HepG2 (cell line): ENCODE results near the gene GATA3. TPM values are rescaled to one million over a fixed set of nuclear protein-coding genes. Genes with fewer than 3 reads are reported as not detected.

Source experiments
- ATAC-seq: fragments of 200-7000 bp; cut with Tn5 transposase; 3 replicates; pipeline ENCODE4 v1.9.1; 2020; ENCODE audit warnings: mild to moderate bottlenecking, moderate library complexity
- BruUV-seq: library from RNA; stranded (reverse); fragments of 400-500 nt; replicated peaks from 2 replicates; lab custom pipeline; 2021; lab: Mats Ljungman, UMichigan
- CTCF ChIA-PET: fragments of 300-600 bp; formaldehyde crosslinking; extraction: SDS; loops from one replicate; lab custom pipeline; 2021; ENCODE audit warnings: low total read pairs, inconsistent platforms, low intra/inter-chr PET ratio; lab: Yijun Ruan, JAX
- POLR2A ChIA-PET: fragments of 350-600 bp; sonication (Branson Sonifier 250); formaldehyde crosslinking; loops from one replicate; lab custom pipeline; 2020; ENCODE audit warnings: antibody characterized with exemption, inconsistent platforms; lab: Yijun Ruan, JAX
- DNase-seq: peaks from one replicate; pipeline ENCODE4 v3.0.0-alpha.2; 2015; ENCODE audit warnings: low spot score
- FAIRE-seq: peaks from 3 replicates; lab custom pipeline; 2011; peaks lifted over from hg19 to GRCh38; lab: Jason Lieb, UNC
- H2AFZ ChIP-seq: one replicate; pipeline ENCODE4 v1.6.1; 2011; ENCODE audit warnings: low read length, inconsistent platforms
- H3K27ac ChIP-seq: fragments of 300-600 bp; 3 replicates; pipeline ENCODE4 v1.8.0; 2011; ENCODE audit warnings: mixed run types, mild to moderate bottlenecking, mixed read lengths, low read length, inconsistent platforms; ENCODE audit not compliant: insufficient read depth; ENCODE audit errors: extremely low read length
- H3K27me3 ChIP-seq, 2 experiments: fragments of 200-600 bp in 1 of 2; 2 replicates in 1 of 2; 3 replicates in 1 of 2; pipeline versions ENCODE4 v1.6.0 to v1.8.0; 2011; ENCODE audit warnings: low read length in 2 of 2, mild to moderate bottlenecking in 2 of 2, moderate library complexity in 2 of 2, inconsistent platforms in 1 of 2; ENCODE audit not compliant: insufficient read depth in 2 of 2, control insufficient read depth in 1 of 2
- H3K36me3 ChIP-seq, 2 experiments: fragments of 200-600 bp in 1 of 2; replicated peaks in 1 of 2; 2 replicates in 1 of 2; 3 replicates in 1 of 2; pipeline versions ENCODE4 v1.5.1 to v1.8.0; 2011; ENCODE audit warnings: low read length in 2 of 2, inconsistent platforms in 1 of 2; ENCODE audit not compliant: insufficient read depth in 2 of 2, control insufficient read depth in 1 of 2
- H3K4me1 ChIP-seq: 2 replicates; pipeline ENCODE4 v1.5.1; 2012; ENCODE audit warnings: low read length, inconsistent platforms; ENCODE audit not compliant: insufficient read depth
- H3K4me2 ChIP-seq: 2 replicates; pipeline ENCODE4 v1.6.0; 2011; ENCODE audit warnings: low read depth, low read length, inconsistent platforms
- H3K4me3 ChIP-seq, 3 experiments: fragments of 200-600 bp in 1 of 3; sonication (generic), shearing (Covaris generic) in 1 of 3; replicated peaks in 1 of 3; 2 replicates each; pipeline ENCODE4 v1.5.1; 2011 to 2016; ENCODE audit warnings: low read length in 3 of 3, inconsistent platforms in 2 of 3, low read depth in 2 of 3, mild to moderate bottlenecking in 2 of 3, control low read depth in 1 of 3, mixed read lengths in 1 of 3; ENCODE audit not compliant: insufficient read depth in 1 of 3
- H3K79me2 ChIP-seq: one replicate; pipeline ENCODE4 v1.6.1; 2011; ENCODE audit warnings: low read length, inconsistent platforms; ENCODE audit not compliant: insufficient read depth
- H3K9ac ChIP-seq: 2 replicates; pipeline ENCODE4 v1.6.0; 2011; ENCODE audit warnings: mild to moderate bottlenecking, low read depth, low read length, inconsistent platforms; ENCODE audit not compliant: insufficient read depth
- H3K9me3 ChIP-seq: 2 replicates; pipeline ENCODE4 v1.5.1; 2012; ENCODE audit warnings: mild to moderate bottlenecking, low read length
- H4K20me1 ChIP-seq: 2 replicates; pipeline ENCODE4 v1.6.0; 2011; ENCODE audit warnings: inconsistent platforms, mild to moderate bottlenecking, low read length, moderate library complexity; ENCODE audit not compliant: insufficient read depth
- ELF4 ChIP-seq: sonication (generic); formaldehyde crosslinking; IDR thresholded peaks from 2 replicates; pipeline ENCODE4 v1.5.0; 2020; ENCODE audit warnings: missing genetic modification reagents, mild to moderate bottlenecking, moderate library complexity, borderline replicate concordance
- HOXA7 ChIP-seq: sonication (generic); formaldehyde crosslinking; IDR thresholded peaks from 2 replicates; pipeline ENCODE4 v1.8.1; 2022; ENCODE audit warnings: mild to moderate bottlenecking, missing genetic modification reagents, moderate library complexity
- MATR3 ChIP-seq: sonication (generic); formaldehyde crosslinking; IDR thresholded peaks from 2 replicates; pipeline ENCODE4 v1.4.0; 2020; ENCODE audit warnings: missing genetic modification reagents
- MBD4 ChIP-seq: IDR thresholded peaks from 2 replicates; pipeline ENCODE4 v1.6.1; 2012; ENCODE audit warnings: low read length, inconsistent platforms, borderline replicate concordance
- ZBTB1 ChIP-seq: sonication (generic); formaldehyde crosslinking; IDR thresholded peaks from 2 replicates; pipeline ENCODE4 v1.4.0; 2020; ENCODE audit warnings: missing genetic modification reagents, borderline replicate concordance
- ZNF143 ChIP-seq: sonication (generic); formaldehyde crosslinking; IDR thresholded peaks from 2 replicates; pipeline ENCODE4 v1.4.0; 2020; ENCODE audit warnings: missing genetic modification reagents
- ZNF335 ChIP-seq: sonication (generic); formaldehyde crosslinking; IDR thresholded peaks from 2 replicates; pipeline ENCODE4 v1.4.0; 2020; ENCODE audit warnings: missing genetic modification reagents
- ZNF670 ChIP-seq: sonication (generic); formaldehyde crosslinking; IDR thresholded peaks from 2 replicates; pipeline ENCODE4 v1.8.0; 2022; ENCODE audit warnings: mild to moderate bottlenecking, missing genetic modification reagents, borderline replicate concordance
- WGBS: methylation state at CpG from one replicate; pipeline ENCODE4 v1.1.6; 2017; ENCODE audit warnings: low lambda C conversion rate; 5-methylcytosine and 5-hydroxymethylcytosine counted together
- in situ Hi-C: cut with HindIII; loops from 2 replicates; pipeline ENCODE4 v1.10.0; 2017; ENCODE audit warnings: low pct_unique_long_range_greater_than_20kb; ENCODE audit not compliant: extremely low pct_ligation_motif_present
- intact Hi-C: fragments of 100-400 bp; cut with micrococcal nuclease; formaldehyde crosslinking; loops from one replicate; pipeline ENCODE4 v1.10.0; 2022; ENCODE audit not compliant: unreplicated experiment
- polyA plus RNA-seq, 8 experiments: library from polyadenylated mRNA; depleted of rRNA in 3 of 8; stranded (reverse) in 7 of 8; unstranded in 1 of 8; fragments of >200 nt; fragmentation: Illumina TruSeq in 4 of 8; extraction: Trizol in 4 of 8; gene quantifications; 2 replicates each; pipeline versions ENCODE4 v1.2.1 to v1.2.3, GENCODE V29; 2011 to 2016; ENCODE audit warnings: low read depth in 4 of 8, missing spikeins in 1 of 8, mixed read lengths in 1 of 8; ENCODE audit not compliant: insufficient read depth in 1 of 8
- total RNA-seq, 5 experiments: library from RNA; depleted of rRNA; stranded (reverse); fragments of >200 nt; fragmentation: Illumina TruSeq; extraction: Trizol; gene quantifications; 2 replicates each; pipeline ENCODE4 v1.2.3, GENCODE V29; 2016; ENCODE audit warnings: low read depth in 1 of 5
- TF ChIP-seq, protein P1 (sequence below): sonication (generic); formaldehyde crosslinking; IDR thresholded peaks from 2 replicates; pipeline ENCODE4 v1.4.0; 2020; ENCODE audit warnings: missing genetic modification reagents
- TF ChIP-seq, protein P2 (sequence below): IDR thresholded peaks from 2 replicates; pipeline ENCODE4 v1.6.1; 2016; ENCODE audit warnings: mild to moderate bottlenecking, missing biosample characterization, missing genetic modification reagents
- TF ChIP-seq, protein P3 (sequence below): sonication (generic); formaldehyde crosslinking; IDR thresholded peaks from 2 replicates; pipeline ENCODE4 v1.4.0; 2020; ENCODE audit warnings: missing genetic modification reagents
- TF ChIP-seq, protein P4 (sequence below): sonication (generic); formaldehyde crosslinking; conservative IDR thresholded peaks from 2 replicates; pipeline ENCODE4 v1.4.0; 2020; ENCODE audit warnings: missing genetic modification reagents

Gene GATA3
- total and polyA plus RNA-seq, 2 of the 13 experiments (the other 11 are each of a cell fraction or from before 2014, with no cell fraction given), result not detected

DNA sequence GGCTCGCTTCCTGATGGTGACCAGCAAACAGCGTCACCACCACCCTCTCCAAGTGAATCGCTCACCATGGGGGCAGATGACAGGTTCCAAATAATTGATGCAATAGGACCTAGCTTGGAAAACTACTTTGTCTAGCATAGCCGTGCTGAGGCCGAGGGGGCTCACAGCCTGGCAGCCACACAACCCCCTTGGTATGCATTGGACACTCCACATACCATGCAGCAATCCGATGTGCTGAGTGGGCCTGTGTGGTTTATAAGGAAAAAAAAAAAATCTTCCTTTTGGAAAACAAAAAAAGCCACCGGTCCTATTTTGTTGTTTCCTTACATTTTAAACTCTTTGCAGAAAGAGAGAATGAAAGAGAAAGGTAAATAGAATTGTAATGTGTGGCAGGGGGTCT lies 15.1 kb downstream of the GATA3 start:
- H2AFZ ChIP-seq, result no peak overlapping the region
- in situ Hi-C loops, result no loop called here
- no peak overlapping the region for H3K4me3 ChIP-seq
- no peaks in the 10 kb centered on the region for H4K20me1 ChIP-seq
- ATAC-seq, result no peak
- H3K9ac ChIP-seq, result no peak overlapping the region
- H3K36me3 ChIP-seq, result no peaks in the 10 kb centered on the region
- no peak overlapping the region for H3K4me2 ChIP-seq
- no TSS peak for BruUV-seq
- intact Hi-C loops, result no loop called here
- no peaks in the 10 kb centered on the region for H3K9me3 ChIP-seq
- H3K27ac ChIP-seq, result no peak overlapping the region
- H3K27me3 ChIP-seq, result peaks cover 3 to 51% of the 10 kb centered on the region in 2 experiments; a peak in 4 of 5 replicates
- ChIA-PET POLR2A (no interaction called here), CTCF (no interaction called here)
- no peaks in the 10 kb centered on the region for H3K79me2 ChIP-seq
- WGBS, result 21% methylated on average over 7 of the region's 7 CpGs
- FAIRE-seq, result no peak
- no peak for DNase-seq
- no peaks in the 10 kb centered on the region for H3K4me1 ChIP-seq
- TF ChIP-seq ZBTB1 (CRISPR knock-in tag) (no peak), ELF4 (CRISPR knock-in tag) (no peak), ZNF670 (CRISPR knock-in tag) (no peak), MBD4 (no peak), MATR3 (CRISPR knock-in tag) (no peak), HOXA7 (no peak), ZNF143 (CRISPR knock-in tag) (no peak), ZNF335 (CRISPR knock-in tag) (no peak)
- TF ChIP-seq, protein P1, sequence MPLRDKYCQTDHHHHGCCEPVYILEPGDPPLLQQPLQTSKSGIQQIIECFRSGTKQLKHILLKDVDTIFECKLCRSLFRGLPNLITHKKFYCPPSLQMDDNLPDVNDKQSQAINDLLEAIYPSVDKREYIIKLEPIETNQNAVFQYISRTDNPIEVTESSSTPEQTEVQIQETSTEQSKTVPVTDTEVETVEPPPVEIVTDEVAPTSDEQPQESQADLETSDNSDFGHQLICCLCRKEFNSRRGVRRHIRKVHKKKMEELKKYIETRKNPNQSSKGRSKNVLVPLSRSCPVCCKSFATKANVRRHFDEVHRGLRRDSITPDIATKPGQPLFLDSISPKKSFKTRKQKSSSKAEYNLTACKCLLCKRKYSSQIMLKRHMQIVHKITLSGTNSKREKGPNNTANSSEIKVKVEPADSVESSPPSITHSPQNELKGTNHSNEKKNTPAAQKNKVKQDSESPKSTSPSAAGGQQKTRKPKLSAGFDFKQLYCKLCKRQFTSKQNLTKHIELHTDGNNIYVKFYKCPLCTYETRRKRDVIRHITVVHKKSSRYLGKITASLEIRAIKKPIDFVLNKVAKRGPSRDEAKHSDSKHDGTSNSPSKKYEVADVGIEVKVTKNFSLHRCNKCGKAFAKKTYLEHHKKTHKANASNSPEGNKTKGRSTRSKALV (CRISPR knock-in tag), result no peak
- TF ChIP-seq, protein P2, sequence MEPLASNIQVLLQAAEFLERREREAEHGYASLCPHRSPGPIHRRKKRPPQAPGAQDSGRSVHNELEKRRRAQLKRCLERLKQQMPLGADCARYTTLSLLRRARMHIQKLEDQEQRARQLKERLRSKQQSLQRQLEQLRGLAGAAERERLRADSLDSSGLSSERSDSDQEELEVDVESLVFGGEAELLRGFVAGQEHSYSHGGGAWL (CRISPR knock-in tag), result no peak
- TF ChIP-seq, protein P3, sequence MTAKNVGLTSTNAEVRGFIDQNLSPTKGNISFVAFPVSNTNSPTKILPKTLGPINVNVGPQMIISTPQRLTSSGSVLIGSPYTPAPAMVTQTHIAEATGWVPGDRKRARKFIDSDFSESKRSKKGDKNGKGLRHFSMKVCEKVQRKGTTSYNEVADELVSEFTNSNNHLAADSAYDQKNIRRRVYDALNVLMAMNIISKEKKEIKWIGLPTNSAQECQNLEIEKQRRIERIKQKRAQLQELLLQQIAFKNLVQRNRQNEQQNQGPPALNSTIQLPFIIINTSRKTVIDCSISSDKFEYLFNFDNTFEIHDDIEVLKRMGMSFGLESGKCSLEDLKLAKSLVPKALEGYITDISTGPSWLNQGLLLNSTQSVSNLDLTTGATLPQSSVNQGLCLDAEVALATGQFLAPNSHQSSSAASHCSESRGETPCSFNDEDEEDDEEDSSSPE, result no peak
- TF ChIP-seq, protein P4, sequence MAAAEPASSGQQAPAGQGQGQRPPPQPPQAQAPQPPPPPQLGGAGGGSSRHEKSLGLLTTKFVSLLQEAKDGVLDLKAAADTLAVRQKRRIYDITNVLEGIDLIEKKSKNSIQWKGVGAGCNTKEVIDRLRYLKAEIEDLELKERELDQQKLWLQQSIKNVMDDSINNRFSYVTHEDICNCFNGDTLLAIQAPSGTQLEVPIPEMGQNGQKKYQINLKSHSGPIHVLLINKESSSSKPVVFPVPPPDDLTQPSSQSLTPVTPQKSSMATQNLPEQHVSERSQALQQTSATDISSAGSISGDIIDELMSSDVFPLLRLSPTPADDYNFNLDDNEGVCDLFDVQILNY (CRISPR knock-in tag), result no peak
